ENCODE results near the gene SORCS1.

- TF ChIP-seq CTCF (IDR thresholded peaks at IDR 0.05) (no peak), POLR2A (IDR thresholded peaks at IDR 0.05) (no peak)
Observed at GRCh38 chr10:106655636-106656035, 508.9 kb downstream of the SORCS1 start.
